ENCODE measurements around the gene UGT1A4.
"Not testable (repeated sequence)": the region's sequence is repeated elsewhere in the genome, so short reads cannot be mapped to it uniquely, and the experiment has no call there.

UGT1A4 gene

GRCh38 chr2:233728723-233729301 lies 10.3 kb downstream of the UGT1A4 start, which contains the start of gene UGT1A3:
TSS of gene UGT1A3 (plus strand) at chr2:233729042. CDS start at chr2:233729127, 85 bp downstream.
- H3F3A ChIP-seq (ENCODE audit: control insufficient read depth, insufficient read depth) = no peaks in the 10 kb centered on the region
- no peaks in the 10 kb centered on the region for H3K79me2 ChIP-seq (ENCODE audit: control insufficient read depth, low read length)
- H3K9me3 ChIP-seq (ENCODE audit: control insufficient read depth, insufficient read depth, low read length) = no peaks in the 10 kb centered on the region
- no peaks in the 10 kb centered on the region for H3K36me3 ChIP-seq (ENCODE audit: control insufficient read depth, low read length)
- no peak for TF ChIP-seq EZH2phosphoT487 (IDR thresholded peaks at IDR 0.05; ENCODE audit: borderline replicate concordance, low read length)
- no peak for TF ChIP-seq CTCF (IDR thresholded peaks at IDR 0.05; ENCODE audit: low read depth, low read length, poor library complexity, severe bottlenecking)
- H3K27me3 ChIP-seq (ENCODE audit: control insufficient read depth, low read length) = no peaks in the 10 kb centered on the region
- H3K4me2 ChIP-seq (ENCODE audit: low read length) = no peak within 1 kb of the TSS
- no peaks in the 10 kb centered on the region for H3K9me2 ChIP-seq (replicated peaks; ENCODE audit: control insufficient read depth, low read length)
- no peaks in the 10 kb centered on the region for H3K4me1 ChIP-seq (ENCODE audit: control insufficient read depth, low read length)
- H4K20me1 ChIP-seq (ENCODE audit: control insufficient read depth, insufficient read depth, low read depth, low read length) = no peaks in the 10 kb centered on the region
- no peak within 1 kb of the TSS for H3K27ac ChIP-seq (ENCODE audit: low read depth, low read length)
- no peak within 1 kb of the TSS for H3K4me3 ChIP-seq (ENCODE audit: low read length)

GRCh38 chr2:233736868-233737653 lies 18.5 kb downstream of the UGT1A4 start:
- H3K36me3 ChIP-seq (ENCODE audit: control insufficient read depth, low read length); H3F3A ChIP-seq (ENCODE audit: control insufficient read depth, insufficient read depth); H3K4me1 ChIP-seq (ENCODE audit: control insufficient read depth, low read length); H3K4me2 ChIP-seq (ENCODE audit: low read length); H3K9me2 ChIP-seq (replicated peaks; ENCODE audit: control insufficient read depth, low read length); H3K79me2 ChIP-seq (ENCODE audit: control insufficient read depth, low read length); H3K4me3 ChIP-seq (ENCODE audit: low read length); H3K9me3 ChIP-seq (ENCODE audit: control insufficient read depth, insufficient read depth, low read length); H3K27me3 ChIP-seq (ENCODE audit: control insufficient read depth, low read length); H4K20me1 ChIP-seq (ENCODE audit: control insufficient read depth, insufficient read depth, low read depth, low read length); H3K27ac ChIP-seq (ENCODE audit: low read depth, low read length): not testable (repeated sequence)

- H4K20me1 ChIP-seq (ENCODE audit: control insufficient read depth, insufficient read depth, low read depth, low read length) = no peaks in the 10 kb centered on the region
- H3K4me2 ChIP-seq (ENCODE audit: low read length) = no peak overlapping the region
- no peaks in the 10 kb centered on the region for H3K79me2 ChIP-seq (ENCODE audit: control insufficient read depth, low read length)
Observed at GRCh38 chr2:233740870-233741269, 22.3 kb downstream of the UGT1A4 start.

More at GRCh38 chr2:233740870-233741269, 22.3 kb downstream of the UGT1A4 start:
- Histone ChIP-seq H3K36me3 (ENCODE audit: control insufficient read depth, low read length) (no peaks in the 10 kb centered on the region), H3K27ac (ENCODE audit: low read depth, low read length) (no peak overlapping the region), H3K9me2 (replicated peaks; ENCODE audit: control insufficient read depth, low read length) (no peaks in the 10 kb centered on the region), H3F3A (ENCODE audit: control insufficient read depth, insufficient read depth) (no peaks in the 10 kb centered on the region), H3K9me3 (ENCODE audit: control insufficient read depth, insufficient read depth, low read length) (no peaks in the 10 kb centered on the region), H3K4me3 (ENCODE audit: low read length) (no peak overlapping the region), H3K27me3 (ENCODE audit: control insufficient read depth, low read length) (no peaks in the 10 kb centered on the region), H3K4me1 (ENCODE audit: control insufficient read depth, low read length) (no peaks in the 10 kb centered on the region)
- no peak for TF ChIP-seq EZH2phosphoT487 (IDR thresholded peaks at IDR 0.05; ENCODE audit: borderline replicate concordance, low read length)
- no peak for TF ChIP-seq CTCF (IDR thresholded peaks at IDR 0.05; ENCODE audit: low read depth, low read length, poor library complexity, severe bottlenecking)
